Pulmonary artery endothelial cell (primary cell): ENCODE results near the gene SLC2A9. TPM values are rescaled to one million over a fixed set of nuclear protein-coding genes. Genes with fewer than 3 reads are reported as not detected.
"Not testable (repeated sequence)": the region's sequence is repeated elsewhere in the genome, so short reads cannot be mapped to it uniquely, and the experiment has no call there.

ENCODE experiments used
- DNase-seq: peaks from one replicate; pipeline ENCODE4 v3.0.0-alpha.2; 2011; ENCODE audit warnings: low read depth, low spot score
- total RNA-seq: library from RNA; depleted of rRNA; stranded (reverse); fragments of >200 nt; gene quantifications from 2 replicates; pipeline ENCODE4 v1.2.3, GENCODE V29; 2014

SLC2A9 gene
- total RNA-seq, 1 donor from 2014 or later: 0.92 TPM

DNA sequence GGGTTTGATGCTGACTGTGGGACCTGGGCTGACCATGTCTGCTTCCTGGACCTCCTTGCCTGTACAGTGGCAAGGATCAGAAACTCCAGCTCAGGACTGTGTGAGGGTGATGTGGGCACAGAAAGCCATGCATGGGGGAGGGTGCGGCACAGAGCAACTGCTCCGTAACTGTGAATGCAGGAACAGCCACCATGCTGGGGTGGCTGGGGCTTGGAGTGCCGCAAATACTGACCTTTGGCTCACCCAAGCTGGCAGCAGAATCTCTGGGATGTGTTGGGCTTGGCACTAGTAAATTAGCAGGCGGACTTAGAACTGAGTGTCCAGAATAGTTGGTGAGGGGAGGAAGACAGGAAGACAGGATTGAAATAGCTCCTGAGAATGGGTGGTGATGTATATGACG, 187.9 kb downstream of the SLC2A9 start:
- DNase-seq: no peak

DNA sequence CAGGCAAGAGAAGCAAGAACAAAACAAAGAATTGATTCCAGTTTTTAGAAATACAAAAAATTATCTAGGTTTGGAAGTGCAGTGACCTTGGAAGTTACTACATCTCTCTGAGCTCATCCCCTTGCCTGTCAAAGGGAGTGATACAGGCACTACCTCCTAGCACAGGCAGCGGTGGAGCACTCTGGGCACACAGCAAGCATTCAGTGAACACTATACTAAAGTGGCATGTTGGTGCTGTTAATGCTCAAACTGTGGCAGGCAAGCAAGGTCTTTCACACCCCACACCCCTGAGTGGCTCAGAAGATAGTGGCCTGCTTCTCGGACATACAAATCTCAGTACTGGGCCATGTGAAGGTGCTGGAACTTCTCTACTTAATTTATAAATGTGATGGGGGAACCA, 188.7 kb downstream of the SLC2A9 start:
- DNase-seq: no peak

DNA sequence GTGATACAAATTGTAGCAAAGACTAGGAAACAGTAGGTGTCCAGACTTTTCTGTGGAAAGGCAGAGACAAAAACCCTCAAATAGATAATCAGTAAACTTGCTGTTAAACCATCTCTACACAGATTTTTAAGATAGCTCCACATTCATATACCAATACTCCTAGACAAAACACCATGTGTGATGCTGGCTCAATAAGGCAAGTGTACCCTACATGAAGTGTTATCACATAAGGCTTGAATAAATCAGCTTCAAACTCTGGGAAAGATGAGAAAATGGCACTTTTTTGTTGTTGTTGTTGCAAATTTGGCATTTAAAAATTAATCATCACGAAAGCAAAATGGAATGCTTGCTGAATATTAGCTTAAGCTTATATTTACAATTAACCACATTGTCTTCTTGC, 194.7 kb downstream of the SLC2A9 start:
- DNase-seq: no peak

DNA sequence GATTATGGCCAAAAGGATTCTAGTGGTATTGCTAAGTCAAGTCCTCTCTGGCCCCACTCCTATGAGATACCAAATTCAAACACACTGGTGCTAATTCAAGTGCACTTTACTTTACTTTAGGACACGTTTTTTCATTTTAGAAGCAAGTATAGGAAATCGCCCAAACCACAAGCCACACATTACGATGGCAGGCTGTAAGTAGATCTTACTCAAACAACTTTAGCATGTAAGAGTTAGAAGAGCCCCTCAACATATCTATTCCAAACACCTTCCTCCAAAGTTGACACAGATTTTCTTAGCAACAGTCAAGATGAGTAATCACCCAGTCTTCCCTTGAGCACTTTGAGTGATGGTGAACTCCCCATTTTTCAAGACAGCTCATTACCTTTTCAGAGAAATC, 196.2 kb downstream of the SLC2A9 start:
- no peak for DNase-seq

DNA sequence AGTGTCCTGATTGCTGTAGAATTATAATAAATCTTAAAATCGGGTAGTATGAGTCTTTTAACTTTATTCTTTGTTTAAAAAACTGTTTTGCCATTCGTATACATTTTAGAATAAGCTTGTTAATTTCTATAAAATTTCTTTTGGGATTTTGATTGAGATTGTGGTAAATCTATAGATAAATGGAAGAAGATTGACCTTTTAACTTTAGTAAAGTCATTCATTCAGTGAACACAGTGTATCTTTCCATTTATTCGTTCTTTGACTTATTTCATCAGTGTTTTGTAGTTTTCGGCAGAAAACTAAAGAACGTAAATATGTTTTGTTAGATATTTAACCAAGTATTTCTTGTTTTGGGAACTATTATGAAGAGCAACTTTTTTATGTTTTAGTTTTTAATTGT, 201.0 kb downstream of the SLC2A9 start:
- no peak for DNase-seq

DNA sequence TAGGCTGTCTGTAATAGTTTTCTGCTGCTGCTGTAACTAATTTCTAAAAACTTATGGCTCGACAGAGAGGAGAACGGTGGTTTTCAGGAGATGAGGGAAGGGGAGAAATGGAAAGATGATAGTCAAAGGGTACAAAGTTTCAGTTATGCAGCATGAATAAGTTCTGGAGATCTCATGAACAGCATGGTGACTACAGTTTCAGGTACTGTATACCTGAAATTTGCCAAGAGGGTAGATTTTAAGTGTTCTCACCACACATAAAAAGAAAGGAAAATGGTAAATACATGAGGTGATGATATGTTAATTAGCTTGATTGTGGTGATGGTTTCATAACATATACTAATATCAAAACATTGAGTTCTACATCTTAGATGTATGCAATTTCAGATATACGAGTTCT, 205.0 kb downstream of the SLC2A9 start:
- DNase-seq: no peak

DNA sequence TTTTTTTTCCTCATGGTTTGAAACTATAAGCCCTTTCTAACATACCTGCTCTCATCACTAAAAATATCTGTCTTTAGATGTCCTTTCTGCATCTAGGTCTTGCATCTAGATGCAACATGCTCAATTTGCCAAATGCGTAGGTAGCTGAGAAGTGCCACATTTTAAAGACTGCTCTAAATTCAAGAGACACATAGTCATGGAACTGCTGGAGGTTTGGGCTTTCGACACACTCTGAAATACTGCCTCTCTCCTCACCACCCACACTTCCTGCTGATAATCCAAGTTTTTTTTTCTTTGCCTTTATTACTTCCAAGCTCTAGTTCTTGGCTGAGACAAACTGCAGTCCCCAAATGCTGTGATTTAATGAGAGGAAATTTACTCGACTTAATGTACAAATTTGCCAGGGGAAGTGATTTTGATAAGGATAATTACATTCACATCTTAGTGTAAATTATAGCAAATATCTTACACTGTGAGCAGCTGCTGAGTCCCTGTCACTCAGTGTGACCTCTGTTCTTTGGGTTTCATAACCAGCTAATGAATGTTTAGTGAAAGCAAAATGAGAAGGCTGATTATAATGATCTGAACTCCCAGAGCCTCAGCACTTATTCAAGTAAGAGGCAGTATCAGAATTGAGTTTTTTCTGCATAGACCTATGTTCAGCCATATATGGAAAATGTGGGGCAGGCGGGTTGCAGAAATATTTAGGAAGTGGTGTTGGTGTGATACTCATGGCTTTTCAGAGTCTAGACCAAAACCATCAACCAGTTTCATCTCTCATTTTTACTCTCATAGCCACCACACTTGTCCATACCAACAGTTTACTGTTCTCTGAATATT, 208.6 kb downstream of the SLC2A9 start:
- no peak for DNase-seq

DNA sequence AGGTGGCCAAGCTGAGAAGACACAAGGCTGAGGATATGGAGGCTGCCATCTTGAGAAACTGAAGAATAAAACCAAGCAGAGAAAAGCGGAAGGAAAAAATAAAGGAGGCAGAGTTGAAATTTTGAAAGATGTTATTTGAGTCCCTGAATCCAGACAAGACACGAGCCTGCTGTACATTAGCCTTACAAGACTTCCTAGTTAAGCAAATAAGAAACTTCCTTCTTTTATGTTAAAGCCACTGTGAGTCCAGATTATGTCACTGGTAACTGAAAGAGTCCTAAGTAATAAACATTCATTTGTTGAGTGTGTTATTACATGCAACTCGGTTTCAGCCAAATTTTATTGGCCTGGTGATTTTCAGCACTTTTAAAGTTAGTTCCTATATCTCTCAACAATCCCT, 209.5 kb downstream of the SLC2A9 start:
- DNase-seq: no peak

DNA sequence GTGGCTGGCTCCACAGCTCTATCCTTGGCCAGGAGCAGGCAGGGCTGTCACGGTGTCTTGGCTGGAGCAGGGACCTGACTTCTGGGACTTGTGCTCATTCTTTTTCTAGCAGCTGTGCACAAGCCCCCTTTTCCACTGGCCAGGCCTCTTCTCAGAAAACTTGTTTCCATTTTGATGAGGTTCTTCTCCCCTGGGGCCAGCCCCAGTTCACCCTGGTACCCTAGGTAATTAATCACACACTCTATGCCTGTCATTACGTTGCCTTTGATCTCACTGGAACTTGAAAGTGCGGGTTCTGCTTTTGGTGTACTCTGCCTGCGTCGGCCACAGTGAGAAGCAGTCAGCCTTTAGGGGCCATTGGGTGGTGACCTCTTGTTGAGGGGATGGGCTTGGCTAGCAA, 213.2 kb downstream of the SLC2A9 start:
- no peak for DNase-seq

DNA sequence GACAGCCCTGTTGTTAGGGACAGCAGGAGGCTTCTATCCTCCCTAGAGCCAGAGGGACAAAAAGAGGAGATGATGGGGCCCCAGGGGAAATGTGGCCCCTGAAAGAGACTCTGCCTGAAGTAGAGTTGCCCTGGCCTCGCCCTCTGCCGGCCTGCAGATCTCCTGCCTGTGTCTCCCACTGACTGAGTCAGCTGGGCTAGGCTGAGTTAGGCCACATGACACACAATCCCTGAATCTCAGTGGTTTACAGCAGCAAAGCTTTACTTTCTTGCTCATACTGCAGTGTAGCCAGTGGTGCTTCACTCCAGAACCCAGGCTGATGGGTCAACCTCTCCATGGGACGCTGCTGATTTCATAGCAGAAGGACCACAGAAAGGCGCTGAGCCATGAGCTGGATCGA, 216.4 kb downstream of the SLC2A9 start:
- DNase-seq: no peak

DNA sequence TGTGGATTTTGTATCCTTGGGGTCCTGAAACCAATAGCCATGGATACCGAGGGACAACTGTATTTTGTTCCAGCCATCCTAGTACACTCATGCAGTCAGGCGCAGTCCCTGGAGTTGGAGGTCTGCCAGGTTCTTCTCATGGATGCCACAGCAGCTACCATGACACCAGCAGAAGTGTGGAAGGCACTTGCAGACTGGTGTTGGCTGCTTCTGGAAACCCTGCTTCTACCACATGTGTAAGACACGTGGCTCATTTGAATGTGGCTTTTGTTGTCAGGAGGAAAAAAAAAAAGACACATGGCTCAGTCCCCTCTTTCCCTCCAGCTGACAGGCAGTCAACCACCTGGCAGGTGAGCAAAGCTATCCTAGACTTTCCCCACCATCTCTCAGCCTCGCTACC, 220.4 kb downstream of the SLC2A9 start:
- DNase-seq: no peak

DNA sequence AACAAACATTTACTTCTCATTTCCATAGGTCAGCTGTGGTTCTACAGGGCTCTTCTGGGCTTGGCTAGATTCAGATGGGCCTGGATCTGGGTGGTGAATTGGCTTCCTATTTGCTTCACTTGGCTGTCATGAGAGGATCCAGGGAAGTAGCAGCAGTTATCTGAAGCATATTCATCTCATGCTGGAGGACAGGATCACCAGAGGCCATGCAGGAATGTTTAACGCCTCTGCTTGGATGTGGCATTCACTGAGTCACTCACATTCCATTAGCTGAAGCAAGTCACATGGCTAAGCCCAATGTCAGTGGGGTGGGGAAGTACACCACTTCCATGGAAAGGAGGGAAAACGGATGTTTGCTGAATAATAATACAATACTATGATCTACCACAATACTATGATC, 224.7 kb downstream of the SLC2A9 start:
- not testable (repeated sequence) for DNase-seq

DNA sequence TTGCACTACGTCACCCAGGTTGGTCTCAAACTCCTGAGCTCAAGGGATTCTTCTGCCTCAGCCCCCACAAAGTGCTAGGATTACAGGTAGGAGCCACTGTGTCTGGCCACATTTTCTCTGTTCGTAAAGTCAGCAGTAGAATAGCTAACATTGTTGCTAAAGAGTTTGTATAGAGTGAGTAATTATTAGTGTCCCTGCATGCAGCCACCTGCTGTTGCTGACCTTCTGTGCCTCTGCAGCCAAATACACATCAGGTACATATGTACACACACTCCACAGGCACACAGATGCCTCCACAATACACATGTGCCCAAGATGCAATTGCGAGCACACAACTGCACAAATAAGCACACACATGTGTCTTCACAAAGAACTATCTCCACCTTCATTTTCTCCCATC, 228.9 kb downstream of the SLC2A9 start:
- no peak for DNase-seq

DNA sequence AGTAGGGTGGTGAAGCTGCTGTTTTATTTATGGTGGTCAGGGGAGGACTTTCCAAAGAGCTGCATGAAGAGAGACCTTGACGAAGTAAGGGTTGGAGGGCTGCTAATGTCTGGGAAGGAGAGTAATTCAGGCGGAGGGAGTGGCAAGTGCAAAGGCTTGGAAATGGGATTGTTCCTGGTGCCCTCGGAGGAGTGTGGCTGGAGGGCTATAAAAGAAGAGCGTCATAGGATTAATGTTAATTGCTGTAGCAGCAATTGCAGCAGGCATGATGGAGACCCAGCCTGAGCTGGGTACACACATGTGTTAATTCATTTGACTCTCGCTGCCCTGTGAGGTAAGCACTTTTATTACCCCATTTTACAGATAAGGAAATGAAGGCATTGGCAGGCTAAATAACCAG, 235.4 kb downstream of the SLC2A9 start:
- not testable (repeated sequence) for DNase-seq

DNA sequence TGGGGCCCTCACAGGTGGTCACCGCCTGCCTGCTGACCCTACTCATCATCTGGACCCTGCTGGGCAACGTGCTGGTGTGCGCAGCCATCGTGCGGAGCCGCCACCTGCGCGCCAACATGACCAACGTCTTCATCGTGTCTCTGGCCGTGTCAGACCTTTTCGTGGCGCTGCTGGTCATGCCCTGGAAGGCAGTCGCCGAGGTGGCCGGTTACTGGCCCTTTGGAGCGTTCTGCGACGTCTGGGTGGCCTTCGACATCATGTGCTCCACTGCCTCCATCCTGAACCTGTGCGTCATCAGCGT, 239.2 kb downstream of the SLC2A9 start:
- DNase-seq: no peak

DNA sequence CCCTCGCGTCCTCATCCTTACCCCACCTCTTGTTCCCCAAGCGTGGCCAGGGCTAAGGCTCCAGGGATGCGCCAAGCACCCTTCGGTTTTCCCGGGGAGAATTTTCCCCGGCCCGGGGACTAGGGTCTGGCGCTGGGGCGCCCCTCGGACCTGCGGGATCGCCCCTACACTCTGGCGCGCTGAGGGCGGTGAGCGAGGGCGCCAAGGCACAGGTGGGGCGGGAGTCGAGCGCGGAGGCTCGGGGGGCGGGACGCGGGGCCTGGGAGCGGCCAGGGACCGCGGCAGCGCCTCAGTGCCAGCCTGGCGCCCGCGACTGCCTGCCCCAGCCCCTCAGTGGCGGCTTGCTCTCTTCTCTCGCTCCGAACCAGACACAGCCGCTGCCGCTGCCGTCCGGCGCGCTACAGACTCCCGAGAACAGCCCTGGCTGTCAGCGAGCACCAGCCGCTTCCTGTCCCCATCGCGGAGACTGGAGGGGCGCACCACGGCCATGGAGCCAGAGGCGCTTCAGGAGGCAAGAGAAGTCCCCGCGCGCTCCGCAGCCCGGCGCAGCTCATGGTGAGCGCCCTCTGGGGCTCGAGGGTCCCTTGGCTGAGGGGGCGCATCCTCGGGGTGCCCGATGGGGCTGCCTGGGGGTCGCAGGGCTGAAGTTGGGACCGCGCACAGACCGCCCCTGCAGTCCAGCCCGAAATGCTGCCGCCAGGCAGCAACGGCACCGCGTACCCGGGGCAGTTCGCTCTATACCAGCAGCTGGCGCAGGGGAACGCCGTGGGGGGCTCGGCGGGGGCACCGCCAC, 239.8 kb downstream of the SLC2A9 start, which contains the start of gene DRD5:
TSS of gene DRD5 (plus strand) at position 292 of the 793 bp plus-strand sequence. CDS start at position 688, 396 bp downstream.
- no peak for DNase-seq

Other genes starting within 250 kb of the SLC2A9 start
- not detected in 2 replicates for gene DRD5, start 239.9 kb downstream of the SLC2A9 start, total RNA-seq
- 622 and 632 TPM in 2 replicates for gene WDR1, start 95.3 kb upstream of the SLC2A9 start, total RNA-seq